SK-N-SH (cell line): ENCODE data around the gene KIF3B.

Experiments used
- CHD2 ChIP-seq: fragments of 150-350 bp; IDR thresholded peaks from 2 replicates; pipeline ENCODE4 v1.6.1; 2018; ENCODE audit warnings: low read length; ENCODE audit not compliant: partially characterized antibody
- CTCF ChIP-seq: fragments of 200-600 bp; sonication (generic); IDR thresholded peaks from 2 replicates; pipeline ENCODE4 v1.6.1; 2017; ENCODE audit warnings: antibody characterized with exemption, mild to moderate bottlenecking, moderate library complexity
- IRF3 ChIP-seq: fragments of 150-350 bp; IDR thresholded peaks from 2 replicates; pipeline ENCODE4 v1.6.1; 2016; ENCODE audit warnings: mild to moderate bottlenecking, low read depth, low read length
- POLR2AphosphoS5 ChIP-seq: IDR thresholded peaks from 2 replicates; pipeline ENCODE4 v1.6.1; 2012; ENCODE audit warnings: low read depth, low read length
- RAD21 ChIP-seq: IDR thresholded peaks from 2 replicates; pipeline ENCODE4 v1.6.1; 2012; ENCODE audit warnings: mild to moderate bottlenecking, low read length
- REST ChIP-seq: IDR thresholded peaks from 2 replicates; pipeline ENCODE4 v1.6.1; 2012; ENCODE audit warnings: mild to moderate bottlenecking, low read depth, low read length, moderate library complexity
- RXRA ChIP-seq: IDR thresholded peaks from 2 replicates; pipeline ENCODE4 v1.4.0; 2012; ENCODE audit warnings: low read depth, mild to moderate bottlenecking, borderline replicate concordance
- TAF1 ChIP-seq: IDR thresholded peaks from 2 replicates; pipeline ENCODE4 v1.6.1; 2012; ENCODE audit warnings: low read depth, mild to moderate bottlenecking, low read length, moderate library complexity, borderline replicate concordance
- USF2 ChIP-seq: fragments of 150-350 bp; IDR thresholded peaks from 2 replicates; pipeline ENCODE4 v1.6.1; 2017; ENCODE audit warnings: antibody characterized with exemption, low read length, low read depth, borderline replicate concordance

- no peak for TF ChIP-seq POLR2AphosphoS5
- TF ChIP-seq CTCF = no peak
- TF ChIP-seq RAD21 = no peak
- TF ChIP-seq USF2 = no peak
- no peak for TF ChIP-seq CHD2
- no peak for TF ChIP-seq IRF3
- no peak for TF ChIP-seq REST
- TF ChIP-seq RXRA = no peak
- no peak for TF ChIP-seq TAF1
These were observed 42.9 kb downstream of the KIF3B start for GRCh38 chr20:32320305-32320704.
